ENCODE measurements around the gene CYP27B1.

The CYP27B1 gene, protein sequence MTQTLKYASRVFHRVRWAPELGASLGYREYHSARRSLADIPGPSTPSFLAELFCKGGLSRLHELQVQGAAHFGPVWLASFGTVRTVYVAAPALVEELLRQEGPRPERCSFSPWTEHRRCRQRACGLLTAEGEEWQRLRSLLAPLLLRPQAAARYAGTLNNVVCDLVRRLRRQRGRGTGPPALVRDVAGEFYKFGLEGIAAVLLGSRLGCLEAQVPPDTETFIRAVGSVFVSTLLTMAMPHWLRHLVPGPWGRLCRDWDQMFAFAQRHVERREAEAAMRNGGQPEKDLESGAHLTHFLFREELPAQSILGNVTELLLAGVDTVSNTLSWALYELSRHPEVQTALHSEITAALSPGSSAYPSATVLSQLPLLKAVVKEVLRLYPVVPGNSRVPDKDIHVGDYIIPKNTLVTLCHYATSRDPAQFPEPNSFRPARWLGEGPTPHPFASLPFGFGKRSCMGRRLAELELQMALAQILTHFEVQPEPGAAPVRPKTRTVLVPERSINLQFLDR

GRCh38 chr12:57766464-57767304 is at the start of gene CYP27B1:
Gene CYP27B1, minus strand, starts transcription at chr12:57767078. Its CDS starts 37 bp downstream, at chr12:57767041.
- in situ Hi-C loops (cut with HindIII; ENCODE audit: low sequenced_read_pairs), result no loop called here

- in situ Hi-C loops (cut with HindIII; ENCODE audit: low sequenced_read_pairs), result loop anchor here (5.0 kb wide), 1 partner anchor 76 kb away; no protein-coding TSS in a partner anchor
Measured at GRCh38 chr12:57816001-57816854, 49.4 kb upstream of the CYP27B1 start.

- in situ Hi-C loops (cut with HindIII; ENCODE audit: low sequenced_read_pairs), result loop anchor here (5.0 kb wide), 1 partner anchor 77 kb away; no protein-coding TSS in a partner anchor
Measured at GRCh38 chr12:57815177-57816000, 48.5 kb upstream of the CYP27B1 start.

DNA sequence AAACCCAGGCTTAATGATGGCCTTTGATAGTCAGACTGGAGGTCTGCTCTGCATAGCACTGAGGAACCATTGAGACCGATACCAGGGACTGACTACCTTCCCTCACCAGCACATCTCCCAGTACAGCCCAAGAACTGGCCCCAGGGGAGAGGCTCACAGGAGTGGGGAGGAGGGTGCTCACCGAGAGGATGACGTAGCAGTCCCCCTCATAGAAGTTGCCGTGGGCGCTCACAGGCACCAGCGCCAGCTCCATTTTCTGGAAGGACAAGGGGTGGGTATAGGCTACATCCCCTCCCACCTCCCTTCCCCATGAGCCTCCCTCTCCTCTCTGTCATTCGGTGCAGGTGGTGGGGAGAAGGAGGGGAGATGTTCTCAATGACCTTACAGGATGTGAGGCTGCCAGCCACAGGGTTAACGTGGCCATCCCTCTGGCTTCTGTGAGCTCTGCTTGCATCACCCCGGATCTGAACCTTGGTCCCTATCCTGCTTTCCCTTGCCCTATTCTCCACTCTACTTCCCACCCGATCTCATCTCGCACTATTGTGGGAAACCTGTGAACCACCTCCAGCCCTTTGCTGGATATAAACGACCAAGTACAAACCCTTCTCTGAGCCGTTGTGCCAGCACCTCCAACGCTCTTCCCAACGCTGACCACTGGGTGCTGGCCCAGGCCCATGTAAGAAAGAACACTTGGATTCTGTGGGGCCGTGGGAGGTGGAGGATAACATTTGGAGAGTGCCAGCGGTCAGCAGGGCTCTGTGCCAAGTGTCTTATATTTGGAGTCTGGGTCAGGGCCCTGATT is 47.3 kb upstream of the CYP27B1 start:
- in situ Hi-C loops (cut with HindIII; ENCODE audit: low sequenced_read_pairs), result no loop called here

GRCh38 chr12:57813111-57813970 is 46.5 kb upstream of the CYP27B1 start:
- in situ Hi-C loops (cut with HindIII; ENCODE audit: low sequenced_read_pairs), result no loop called here

DNA sequence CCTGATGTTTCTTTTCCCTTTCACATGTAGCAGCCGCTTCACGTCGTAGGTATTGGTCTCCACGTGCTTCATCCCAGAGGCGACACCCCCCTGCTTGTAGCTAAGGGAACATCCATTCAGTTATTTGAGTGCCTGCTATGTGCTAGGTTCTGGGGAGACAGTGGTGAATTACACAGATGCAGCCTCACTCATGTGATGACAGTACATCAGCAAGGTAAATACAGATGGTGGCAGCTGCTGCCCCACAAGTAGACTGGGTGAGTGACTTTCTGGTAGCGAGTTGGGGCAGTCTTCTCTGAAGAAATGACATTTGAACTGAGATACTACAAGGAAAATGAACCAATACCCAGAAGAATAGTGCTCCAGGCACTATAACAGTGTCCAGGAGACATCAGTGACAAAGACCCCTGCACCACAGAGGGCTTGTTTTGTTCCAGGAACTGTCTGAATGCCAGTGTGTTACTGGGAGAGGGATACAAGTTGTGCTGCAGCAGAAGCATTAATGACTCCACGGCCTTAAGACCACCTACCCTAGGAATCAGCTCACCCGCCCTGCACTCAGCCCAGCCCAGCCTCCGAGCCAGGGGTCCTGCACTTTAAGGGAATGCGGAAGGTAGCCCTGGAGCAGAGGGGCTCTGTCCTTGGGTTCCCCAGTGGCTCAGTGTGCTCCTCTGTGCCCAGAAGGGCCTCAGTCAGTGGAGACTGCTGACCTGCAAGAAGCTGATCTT is 44.3 kb upstream of the CYP27B1 start:
- in situ Hi-C loops (cut with HindIII; ENCODE audit: low sequenced_read_pairs), result no loop called here

- in situ Hi-C loops (cut with HindIII; ENCODE audit: low sequenced_read_pairs), result no loop called here
Measured at GRCh38 chr12:57810450-57810849, 43.6 kb upstream of the CYP27B1 start.

GRCh38 chr12:57809425-57809824 is 42.5 kb upstream of the CYP27B1 start:
- in situ Hi-C loops (cut with HindIII; ENCODE audit: low sequenced_read_pairs), result no loop called here

- in situ Hi-C loops (cut with HindIII; ENCODE audit: low sequenced_read_pairs), result no loop called here
Measured at GRCh38 chr12:57808351-57808750, 41.5 kb upstream of the CYP27B1 start.

DNA sequence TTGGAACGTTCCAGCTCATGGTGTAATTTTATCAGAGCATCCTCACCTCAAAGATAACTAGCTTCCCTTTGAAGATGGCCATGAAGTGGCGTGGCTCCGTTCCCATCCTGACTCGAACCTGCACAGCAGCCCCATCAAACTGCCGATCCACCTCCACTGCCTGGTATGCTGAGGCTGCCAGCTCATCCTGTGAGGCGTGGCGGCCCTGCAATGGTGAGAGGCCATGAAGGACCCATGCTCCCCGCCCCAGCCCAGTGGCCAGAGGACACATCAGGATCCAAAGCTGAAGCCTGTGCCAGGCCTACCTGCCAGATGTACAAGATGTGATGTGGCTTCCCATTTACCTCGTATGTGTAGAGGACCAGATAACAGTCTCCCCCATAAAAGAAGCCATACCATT is 40.4 kb upstream of the CYP27B1 start:
- in situ Hi-C loops (cut with HindIII; ENCODE audit: low sequenced_read_pairs), result no loop called here

DNA sequence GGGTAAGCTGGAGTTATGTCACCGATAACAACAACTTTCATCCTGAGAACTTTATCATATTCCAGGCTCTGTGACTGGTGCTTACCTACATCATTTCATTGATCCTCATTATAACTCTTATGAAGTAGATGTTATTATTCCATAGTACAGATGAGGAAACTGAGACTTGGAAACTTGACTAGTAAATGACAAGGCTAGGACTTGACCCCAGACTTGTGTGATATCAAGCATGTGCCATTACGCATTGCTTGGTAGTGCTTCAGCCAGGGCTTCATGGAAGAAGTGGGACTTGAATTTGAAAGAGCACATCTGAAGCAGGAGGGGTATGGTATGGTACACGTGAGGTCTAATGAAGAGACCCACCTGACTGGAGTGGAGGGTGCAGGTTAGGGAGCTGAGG is 39.8 kb upstream of the CYP27B1 start:
- in situ Hi-C loops (cut with HindIII; ENCODE audit: low sequenced_read_pairs), result no loop called here

DNA sequence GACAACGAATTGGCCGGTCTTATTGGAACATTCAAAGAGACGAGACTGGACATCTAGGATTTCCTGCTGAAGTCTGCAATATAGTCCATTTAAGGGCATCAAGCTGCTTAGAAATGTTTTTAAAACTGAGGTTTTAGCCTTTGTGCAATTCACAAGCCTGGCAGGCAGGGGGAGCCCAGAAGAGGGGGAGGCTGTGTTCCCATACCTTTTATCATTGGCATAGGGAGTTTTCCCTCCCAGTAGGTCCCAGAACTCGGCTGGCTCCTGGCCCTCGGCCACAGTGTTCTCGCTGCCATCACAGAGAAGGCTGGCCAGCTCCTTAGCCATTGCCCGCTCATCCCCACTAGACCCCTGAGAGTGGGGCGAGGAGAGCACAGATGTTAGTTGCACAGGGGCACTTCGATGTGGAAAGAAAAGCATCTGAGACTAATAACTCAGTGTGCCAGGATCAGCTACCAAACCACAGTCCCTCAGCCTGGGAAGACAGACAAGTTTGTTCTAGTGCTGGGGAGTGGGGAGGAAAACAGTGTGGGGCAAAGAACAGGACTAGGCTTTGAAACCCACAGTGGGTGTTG is 36.5 kb upstream of the CYP27B1 start:
- in situ Hi-C loops (cut with HindIII; ENCODE audit: low sequenced_read_pairs), result no loop called here

GRCh38 chr12:57802607-57803006 is 35.7 kb upstream of the CYP27B1 start:
- in situ Hi-C loops (cut with HindIII; ENCODE audit: low sequenced_read_pairs), result no loop called here

- in situ Hi-C loops (cut with HindIII; ENCODE audit: low sequenced_read_pairs), result no loop called here
Measured at GRCh38 chr12:57800965-57801364, 34.1 kb upstream of the CYP27B1 start.

DNA sequence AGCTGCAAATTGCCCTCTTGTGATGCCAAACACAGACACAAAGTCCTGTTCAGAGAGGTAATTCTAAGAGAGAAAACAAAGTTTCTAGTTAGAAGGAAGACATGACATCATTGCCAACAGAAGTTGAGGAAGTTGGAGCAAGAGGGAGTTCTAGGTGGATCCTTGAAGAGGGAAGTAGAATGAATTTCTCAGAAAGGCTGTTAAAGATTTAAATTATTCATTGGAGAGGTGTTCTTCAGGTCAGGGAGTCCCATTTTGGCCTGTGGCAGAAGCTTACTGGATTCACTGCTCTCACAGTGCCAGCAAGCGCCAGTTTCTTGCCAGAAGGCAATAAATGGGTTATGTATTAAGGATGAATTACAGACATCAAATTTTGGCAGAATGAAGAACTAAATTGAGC is 31.1 kb upstream of the CYP27B1 start:
- in situ Hi-C loops (cut with HindIII; ENCODE audit: low sequenced_read_pairs), result no loop called here

GRCh38 chr12:57796996-57797395 is 30.1 kb upstream of the CYP27B1 start:
- in situ Hi-C loops (cut with HindIII; ENCODE audit: low sequenced_read_pairs), result no loop called here

DNA sequence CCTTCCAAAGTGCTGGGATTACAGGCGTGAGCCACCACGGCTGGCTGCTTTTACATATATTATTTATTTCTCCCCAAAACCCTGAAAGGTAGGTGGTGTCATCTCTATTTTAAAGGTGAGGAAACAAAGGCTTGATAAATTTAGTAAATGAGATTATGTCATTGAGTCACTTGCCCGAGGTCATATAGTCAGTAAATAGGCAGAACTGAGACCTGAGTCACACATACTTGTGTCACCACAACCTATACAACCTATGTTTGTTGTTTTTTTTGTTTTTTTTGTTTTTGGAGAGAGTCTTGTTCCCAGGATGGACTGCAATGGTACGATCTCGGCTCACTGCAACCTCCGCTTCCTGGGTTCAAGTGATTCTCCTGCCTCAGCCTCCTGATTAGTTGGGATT is 28.5 kb upstream of the CYP27B1 start:
- in situ Hi-C loops (cut with HindIII; ENCODE audit: low sequenced_read_pairs), result no loop called here
